K562 (cell line): ENCODE measurements around the gene DOCK7. TPM values are rescaled to one million over a fixed set of nuclear protein-coding genes. Genes with fewer than 3 reads are reported as not detected.

ENCODE experiments used
- ATAC-seq: fragments of 200-7000 bp; cut with Tn5 transposase; 3 replicates; pipeline ENCODE4 v1.9.1; 2020; ENCODE audit warnings: moderate library complexity
- BruUV-seq: library from RNA; stranded (reverse); fragments of 400-500 nt; replicated peaks from 2 replicates; lab custom pipeline; 2021; lab: Mats Ljungman, UMichigan
- CTCF ChIA-PET: fragments of 300-600 bp; formaldehyde crosslinking; extraction: SDS; loops from one replicate; lab custom pipeline; 2021; ENCODE audit warnings: low intra/inter-chr PET ratio; lab: Yijun Ruan, JAX
- POLR2A ChIA-PET: fragments of 300-600, 350-650 bp; sonication (Branson Sonifier 250); formaldehyde crosslinking; extraction: SDS; loops from one replicate; lab custom pipeline; 2021; ENCODE audit warnings: antibody characterized with exemption, inconsistent platforms; lab: Yijun Ruan, JAX
- DNase-seq, 4 experiments: peaks; one replicate each; pipeline versions ENCODE4 v3.0.0 to v3.0.0-alpha.2; 2011 to 2018; ENCODE audit warnings: low spot score in 3 of 4, mixed read lengths in 3 of 4; ENCODE audit errors: extremely low read depth in 1 of 4
- FAIRE-seq: peaks from 2 replicates; lab custom pipeline; 2011; peaks lifted over from hg19 to GRCh38; lab: Jason Lieb, UNC
- H2AFZ ChIP-seq: 2 replicates; pipeline ENCODE4 v1.6.0; 2011; ENCODE audit warnings: low read depth, low read length, control low read depth, inconsistent platforms
- H3K27ac ChIP-seq: fragments of 200-600 bp; 3 replicates; pipeline ENCODE4 v1.8.0; 2011; ENCODE audit warnings: low read depth, mild to moderate bottlenecking, control low read depth, inconsistent platforms, low read length, moderate library complexity, mixed read lengths; ENCODE audit errors: extremely low read depth
- H3K27me3 ChIP-seq, 2 experiments: fragments of 300-600 bp in 1 of 2; 2 replicates in 1 of 2; 3 replicates in 1 of 2; pipeline versions ENCODE4 v1.6.0 to v1.8.0; 2011; ENCODE audit warnings: inconsistent platforms in 2 of 2, low read length in 2 of 2, mild to moderate bottlenecking in 1 of 2, mixed read lengths in 1 of 2, moderate library complexity in 1 of 2; ENCODE audit not compliant: control insufficient read depth in 2 of 2, insufficient read depth in 2 of 2
- H3K36me3 ChIP-seq: fragments of 300-600 bp; 3 replicates; pipeline ENCODE4 v1.8.0; 2011; ENCODE audit warnings: mild to moderate bottlenecking, low read length, inconsistent platforms; ENCODE audit not compliant: control insufficient read depth, insufficient read depth
- H3K4me1 ChIP-seq, 2 experiments: fragments of 200-600 bp in 1 of 2; replicated peaks in 1 of 2; 2 replicates in 1 of 2; 3 replicates in 1 of 2; pipeline versions ENCODE4 v1.5.1 to v1.8.0; 2011; ENCODE audit warnings: inconsistent platforms in 2 of 2, low read length in 2 of 2, mild to moderate bottlenecking in 1 of 2, mixed read lengths in 1 of 2, moderate library complexity in 1 of 2; ENCODE audit not compliant: control insufficient read depth in 2 of 2, insufficient read depth in 2 of 2
- H3K4me2 ChIP-seq: 2 replicates; pipeline ENCODE4 v1.6.1; 2011; ENCODE audit warnings: low read length, control low read depth, inconsistent platforms, mixed read lengths; ENCODE audit not compliant: insufficient read depth
- H3K4me3 ChIP-seq: fragments of 200-600 bp; sonication (generic), shearing (Covaris generic); 2 replicates; pipeline ENCODE4 v1.5.1; 2016; ENCODE audit warnings: control low read depth, inconsistent platforms
- H3K79me2 ChIP-seq: fragments of 200-600 bp; 3 replicates; pipeline ENCODE4 v1.8.0; 2011; ENCODE audit warnings: low read length, inconsistent platforms; ENCODE audit not compliant: control insufficient read depth, insufficient read depth
- H3K9ac ChIP-seq, 2 experiments: 2 replicates each; pipeline versions ENCODE4 v1.6.0 to v1.6.1; 2011; ENCODE audit warnings: low read depth in 2 of 2, low read length in 2 of 2, control low read depth in 1 of 2, inconsistent platforms in 1 of 2, mild to moderate bottlenecking in 1 of 2, mixed read lengths in 1 of 2; ENCODE audit not compliant: insufficient read depth in 1 of 2
- H3K9me1 ChIP-seq: one replicate; pipeline ENCODE4 v1.6.0; 2011; ENCODE audit warnings: inconsistent platforms, mild to moderate bottlenecking, low read length, moderate library complexity; ENCODE audit not compliant: control insufficient read depth, insufficient read depth
- H3K9me3 ChIP-seq: replicated peaks from 2 replicates; pipeline ENCODE4 v1.5.1; 2011; ENCODE audit warnings: low read depth, low read length, inconsistent platforms; ENCODE audit not compliant: control insufficient read depth, insufficient read depth
- H4K20me1 ChIP-seq: replicated peaks from 2 replicates; pipeline ENCODE4 v1.6.1; 2011; ENCODE audit warnings: low read length, inconsistent platforms, mixed read lengths; ENCODE audit not compliant: control insufficient read depth, insufficient read depth
- ADNP ChIP-seq: fragments of 200-800 bp; sonication (Bioruptor generic); IDR thresholded peaks from 2 replicates; pipeline ENCODE4 v1.6.1; 2016; ENCODE audit warnings: missing genetic modification characterization, missing compliant biosample characterization
- HMBOX1 ChIP-seq: sonication (generic); IDR thresholded peaks from 2 replicates; pipeline ENCODE4 v1.6.1; 2016
- MEIS2 ChIP-seq: fragments of 450-650 bp; IDR thresholded peaks from 2 replicates; pipeline ENCODE4 v1.6.1; 2014; ENCODE audit warnings: mild to moderate bottlenecking; ENCODE audit not compliant: partially characterized antibody
- PBX2 ChIP-seq, 2 experiments: IDR thresholded peaks in 1 of 2; conservative IDR thresholded peaks in 1 of 2; 2 replicates each; pipeline ENCODE4 v1.6.1; 2016; ENCODE audit warnings: low read depth in 2 of 2, mild to moderate bottlenecking in 1 of 2, missing compliant biosample characterization in 1 of 2, missing genetic modification characterization in 1 of 2, moderate library complexity in 1 of 2
- WGBS: fragments of 100-300 bp; shearing (Covaris generic); methylation state at CpG from one replicate; pipeline ENCODE4 v1.1.6; 2016; ENCODE audit warnings: low coverage, mixed read lengths; ENCODE audit not compliant: insufficient coverage; ENCODE audit errors: missing lambda C conversion rate; 5-methylcytosine and 5-hydroxymethylcytosine counted together
- in situ Hi-C: fragments of 300-500 bp; cut with MboI; formaldehyde crosslinking; loops from 4 replicates; pipeline ENCODE4 v1.15.0; 2018; ENCODE audit warnings: inconsistent platforms, mixed read lengths
- intact Hi-C: fragments of 100-400 bp; cut with micrococcal nuclease; formaldehyde crosslinking; loops from 2 replicates; pipeline ENCODE4 v1.14.2; 2022
- polyA plus RNA-seq, 8 experiments: library from polyadenylated mRNA; depleted of rRNA in 4 of 8; stranded (reverse) in 5 of 8; unstranded in 3 of 8; fragments of >200 nt; fragmentation: Nextera tagmentation in 2 of 8; fragmentation: Illumina TruSeq in 1 of 8; extraction: Ambion mirVana in 2 of 8; extraction: Trizol in 1 of 8; gene quantifications; 2 replicates each; pipeline versions ENCODE4 v1.2.1 to v1.2.3, GENCODE V29; 2011 to 2014; ENCODE audit warnings: inconsistent platforms in 1 of 8, missing spikeins in 1 of 8
- total RNA-seq, 7 experiments: library from RNA; depleted of rRNA in 6 of 7; stranded (reverse); fragments of >200 nt in 6 of 7; fragmentation: Illumina TruSeq in 2 of 7; extraction: Trizol in 2 of 7; gene quantifications; 2 replicates each; pipeline versions ENCODE4 v1.2.1 to v1.2.3, GENCODE V29; 2011 to 2021; ENCODE audit warnings: low replicate concordance in 1 of 7

Gene DOCK7
- total and polyA plus RNA-seq, 9 of the 15 experiments (the other 6 are each of a cell fraction or from before 2014, with no cell fraction given), result 4.9 to 35.1 (median 12.6) TPM

- in situ Hi-C loops (no loop called here), intact Hi-C loops (loop anchor here (5.0 kb wide), 1 partner anchor 1388 kb away; no protein-coding TSS in a partner anchor)
- Histone ChIP-seq H3K27me3 (no peaks in the 10 kb centered on the region), H3K36me3 (peaks cover 48% of the 10 kb centered on the region), H3K4me2 (peak overlapping the region; percentile 92), H4K20me1 (peaks cover 6% of the 10 kb centered on the region; the same call in 1 of the 2 replicates), H3K4me3 (peak overlapping the region; percentile 89), H3K9me3 (no peaks in the 10 kb centered on the region), H3K27ac (peak overlapping the region; percentile 41; the same call in 2 of the 3 replicates), H2AFZ (no peak overlapping the region), H3K4me1 (peaks cover 2 to 13% of the 10 kb centered on the region in 2 experiments; a peak in 4 of 5 replicates), H3K9me1 (no peaks in the 10 kb centered on the region), H3K79me2 (peaks cover 85% of the 10 kb centered on the region), H3K9ac (peak overlapping the region in 1 of 2 experiments; percentile 97; a peak in 2 of 4 replicates)
- no peak for FAIRE-seq
- ATAC-seq, result no peak
- POLR2A ChIA-PET, result interaction anchor here (1.0 to 1.8 kb wide), 3 partner anchors 9 to 42 kb away, joined by 3 to 7 read pairs (median 3); no protein-coding TSS in a partner anchor
- TF ChIP-seq ADNP (tag) (no peak; the same call in 1 of the 2 replicates), PBX2 (CRISPR knock-in tag; IDR thresholded peaks at IDR 0.05; ENCODE audit: low read depth) (no peak), PBX2 (tag; conservative IDR thresholded peaks at IDR 0.05; ENCODE audit: low read depth) (0 out of 2 replicates have a peak, but pooled peaks have one; percentile 29), MEIS2 (peak; percentile 12), HMBOX1 (peak; percentile 59; the same call in 1 of the 2 replicates)
- WGBS, result 11% methylated on average over 4 of the region's 4 CpGs
- CTCF ChIA-PET, result interaction anchor here (0.7 kb wide), 1 partner anchor 275 kb away, joined by 3 read pairs; no protein-coding TSS in a partner anchor
- peak in 1 of 4 experiments; percentile 27 for DNase-seq
- no TSS peak for BruUV-seq
Observed at GRCh38 chr1:62439652-62440371, 248.4 kb downstream of the DOCK7 start.
